ENCODE measurements around the gene CHPT1.

The CHPT1 gene

DNA sequence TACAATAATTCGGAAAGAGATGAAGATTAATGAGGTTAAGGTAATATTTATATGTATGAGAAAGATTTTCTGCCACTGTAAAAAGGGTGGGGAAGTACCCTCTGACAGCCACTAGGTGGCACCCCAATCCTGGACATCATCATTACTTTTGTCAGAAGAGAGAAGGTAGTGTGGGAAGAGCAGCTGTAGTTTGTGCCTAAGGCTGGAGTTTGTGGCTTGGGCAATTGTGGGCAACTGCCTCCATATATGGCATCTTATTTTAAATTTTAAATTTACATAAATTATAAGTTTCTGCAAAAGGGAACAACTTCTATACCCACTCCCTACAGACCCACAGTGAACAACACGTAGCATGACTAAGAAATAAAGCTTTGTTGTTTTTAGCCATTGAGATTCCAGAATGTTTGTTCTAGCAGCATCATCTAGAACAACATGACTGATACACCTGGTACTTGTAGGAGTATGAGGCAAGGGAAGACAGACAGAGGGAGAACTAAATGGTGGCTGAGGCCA, 76.3 kb downstream of the CHPT1 start:
- ChIA-PET POLR2A (ENCODE audit: low non-redundant PET) (no interaction called here), CTCF (interaction anchor here (0.5 to 2.6 kb wide), 13 partner anchors 8 to 337 kb away, joined by 3 to 20 read pairs (median 3); partner anchors contain the start of gene GNPTAB)
- TF ChIP-seq, protein P1, sequence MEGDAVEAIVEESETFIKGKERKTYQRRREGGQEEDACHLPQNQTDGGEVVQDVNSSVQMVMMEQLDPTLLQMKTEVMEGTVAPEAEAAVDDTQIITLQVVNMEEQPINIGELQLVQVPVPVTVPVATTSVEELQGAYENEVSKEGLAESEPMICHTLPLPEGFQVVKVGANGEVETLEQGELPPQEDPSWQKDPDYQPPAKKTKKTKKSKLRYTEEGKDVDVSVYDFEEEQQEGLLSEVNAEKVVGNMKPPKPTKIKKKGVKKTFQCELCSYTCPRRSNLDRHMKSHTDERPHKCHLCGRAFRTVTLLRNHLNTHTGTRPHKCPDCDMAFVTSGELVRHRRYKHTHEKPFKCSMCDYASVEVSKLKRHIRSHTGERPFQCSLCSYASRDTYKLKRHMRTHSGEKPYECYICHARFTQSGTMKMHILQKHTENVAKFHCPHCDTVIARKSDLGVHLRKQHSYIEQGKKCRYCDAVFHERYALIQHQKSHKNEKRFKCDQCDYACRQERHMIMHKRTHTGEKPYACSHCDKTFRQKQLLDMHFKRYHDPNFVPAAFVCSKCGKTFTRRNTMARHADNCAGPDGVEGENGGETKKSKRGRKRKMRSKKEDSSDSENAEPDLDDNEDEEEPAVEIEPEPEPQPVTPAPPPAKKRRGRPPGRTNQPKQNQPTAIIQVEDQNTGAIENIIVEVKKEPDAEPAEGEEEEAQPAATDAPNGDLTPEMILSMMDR (conservative IDR thresholded peaks at IDR 0.05; ENCODE audit: low read depth) = peak; percentile 92
- H3K27ac ChIP-seq = no peak overlapping the region
- DNase-seq (ENCODE audit: low spot score) = peak; percentile 64

DNA sequence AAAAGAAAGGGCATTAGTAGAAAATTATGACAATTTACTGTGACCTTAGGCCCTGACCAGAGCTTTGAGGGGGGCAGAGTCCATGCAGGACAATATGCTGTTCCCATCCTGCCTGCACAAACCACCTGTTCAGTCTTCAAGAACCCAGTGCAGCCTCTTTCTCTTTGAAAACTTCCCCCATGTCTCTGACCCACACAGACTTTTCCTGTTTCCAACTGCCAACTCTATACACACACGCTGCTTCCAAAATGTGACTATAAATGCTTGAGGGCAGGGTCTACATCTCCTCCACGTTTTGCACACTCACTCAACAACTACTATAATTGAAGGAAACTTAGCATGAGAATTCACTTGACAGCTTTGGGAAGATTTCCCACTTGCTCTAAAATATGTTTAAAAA, 78.4 kb downstream of the CHPT1 start:
- POLR2A ChIA-PET (ENCODE audit: low non-redundant PET) = no interaction called here
- CTCF ChIA-PET = interaction anchor here (0.5 kb wide), 1 partner anchor 1117 kb away, joined by 4 read pairs; no protein-coding TSS in a partner anchor
- DNase-seq (ENCODE audit: low spot score) = no peak
- H3K27ac ChIP-seq = no peak overlapping the region
- TF ChIP-seq, protein P1 (conservative IDR thresholded peaks at IDR 0.05; ENCODE audit: low read depth) = no peak

DNA sequence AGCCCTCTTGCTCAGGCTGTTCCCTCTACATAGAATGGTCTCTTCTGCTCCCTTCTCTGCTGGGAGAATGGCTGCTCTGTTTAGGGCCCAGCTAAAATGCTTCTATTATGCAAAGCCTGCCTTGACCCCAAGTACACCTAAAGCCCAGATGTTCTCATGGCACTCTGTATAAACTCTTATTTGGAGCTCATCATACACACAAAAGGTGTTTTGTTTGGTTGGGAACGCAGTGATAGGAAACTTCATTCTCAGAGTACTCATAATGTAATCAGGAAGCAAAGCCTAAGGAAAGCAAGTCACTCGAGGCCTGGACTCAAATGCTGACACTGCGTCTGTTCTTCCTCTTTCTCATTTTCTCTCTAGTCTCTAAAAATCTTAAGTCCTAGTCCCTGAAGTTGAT, 80.0 kb downstream of the CHPT1 start:
- CTCF ChIA-PET = no interaction called here
- H3K27ac ChIP-seq = no peak overlapping the region
- TF ChIP-seq, protein P1 (conservative IDR thresholded peaks at IDR 0.05; ENCODE audit: low read depth) = no peak
- POLR2A ChIA-PET (ENCODE audit: low non-redundant PET) = no interaction called here
- no peak for DNase-seq (ENCODE audit: low spot score)

DNA sequence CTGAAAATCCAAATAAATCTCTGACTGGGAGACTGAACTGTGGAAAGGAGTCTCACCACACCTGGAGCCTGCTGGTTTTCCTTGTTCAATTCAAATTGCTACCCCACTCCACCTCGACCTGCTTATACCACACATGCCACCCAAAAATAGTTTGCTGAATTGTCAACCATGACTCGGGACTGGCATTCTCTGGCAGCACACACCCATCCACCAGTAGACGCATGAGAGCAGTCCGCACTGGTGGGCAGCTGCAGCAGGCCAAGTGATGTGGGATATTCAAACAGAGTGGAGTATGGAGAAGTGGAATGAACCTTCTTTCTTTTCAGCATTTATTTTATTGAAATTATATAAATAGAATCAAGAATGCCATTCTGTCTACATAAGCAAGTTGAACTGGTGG, 80.5 kb downstream of the CHPT1 start:
- no peak for DNase-seq (ENCODE audit: low spot score)
- POLR2A ChIA-PET (ENCODE audit: low non-redundant PET) = no interaction called here
- CTCF ChIA-PET = no interaction called here
- TF ChIP-seq, protein P1 (conservative IDR thresholded peaks at IDR 0.05; ENCODE audit: low read depth) = no peak
- H3K27ac ChIP-seq = no peak overlapping the region
